Left colon (tissue), 2 donors: ENCODE measurements around the gene NLRP13. TPM values are rescaled to one million over a fixed set of nuclear protein-coding genes. Genes with fewer than 3 reads are reported as not detected.

Experiments
- ATAC-seq: fragments of 200-7000 bp; cut with Tn5 transposase; one replicate; pipeline ENCODE4 v1.9.1; 2020; ENCODE audit warnings: mild to moderate bottlenecking, moderate library complexity
- DNase-seq, 2 donors: peaks; one replicate each; pipeline ENCODE4 v3.0.0-alpha.2; 2020
- intact Hi-C, 2 donors: fragments of 100-400 bp; cut with DNase I in 1 of 2; cut with micrococcal nuclease in 1 of 2; formaldehyde crosslinking; loops; one replicate each; pipeline versions ENCODE4 v1.11.2 to v1.14.0; 2022; cut with DNase I, micrococcal nuclease
- total RNA-seq, 2 donors: library from RNA; stranded (reverse); fragmentation: NEBNext Ultra II Directional; extraction: Animal tissue kit (Norgen Biotek cat#: 25700); gene quantifications; one replicate each; pipeline ENCODE4 v1.2.1, GENCODE V29; 2021
- donor health status: DM: no; HTN: no; CAD: no.
- donor health status: DM: yes; HTN: yes; CAD: no.

The NLRP13 gene
- total RNA-seq, 2 donors from 2014 or later, result not detected

DNA sequence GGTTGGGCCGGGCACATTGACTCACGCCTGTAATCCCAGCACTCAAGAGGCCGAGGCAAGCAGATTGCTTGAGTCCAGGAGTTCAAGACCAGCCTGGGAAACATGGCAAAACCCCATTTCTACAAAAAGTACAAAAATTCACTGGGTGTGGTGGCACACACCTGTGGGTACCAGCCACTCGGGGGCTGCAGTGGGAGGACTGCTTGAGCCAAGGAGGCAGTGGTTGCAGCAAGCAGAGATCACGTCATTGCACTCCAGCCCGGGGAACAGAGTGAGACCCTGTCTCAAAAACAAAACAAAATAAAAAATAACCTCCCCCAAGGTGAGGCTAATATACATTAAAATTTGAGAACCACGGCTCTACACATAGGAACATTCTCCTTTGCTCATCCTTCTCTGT lies 24.9 kb downstream of the NLRP13 start:
- intact Hi-C loops, result no loop called here
- no peak for DNase-seq
- no peak for ATAC-seq

- ATAC-seq (no peak), DNase-seq (no peak)
- intact Hi-C loops, result no loop called here
Measured at GRCh38 chr19:55902080-55902751, 29.9 kb downstream of the NLRP13 start.

GRCh38 chr19:55901369-55902079 lies 30.6 kb downstream of the NLRP13 start:
- no peak for DNase-seq
- intact Hi-C loops, result no loop called here

GRCh38 chr19:55898911-55899310 lies 33.2 kb downstream of the NLRP13 start:
- ATAC-seq (no peak), DNase-seq (no peak)
- intact Hi-C loops, result no loop called here

More at GRCh38 chr19:55901369-55902079, 30.6 kb downstream of the NLRP13 start:
- no peak for ATAC-seq

GRCh38 chr19:55882626-55883025 lies 49.5 kb downstream of the NLRP13 start:
- intact Hi-C loops, result no loop called here
- ATAC-seq (no peak), DNase-seq (no peak)

DNA sequence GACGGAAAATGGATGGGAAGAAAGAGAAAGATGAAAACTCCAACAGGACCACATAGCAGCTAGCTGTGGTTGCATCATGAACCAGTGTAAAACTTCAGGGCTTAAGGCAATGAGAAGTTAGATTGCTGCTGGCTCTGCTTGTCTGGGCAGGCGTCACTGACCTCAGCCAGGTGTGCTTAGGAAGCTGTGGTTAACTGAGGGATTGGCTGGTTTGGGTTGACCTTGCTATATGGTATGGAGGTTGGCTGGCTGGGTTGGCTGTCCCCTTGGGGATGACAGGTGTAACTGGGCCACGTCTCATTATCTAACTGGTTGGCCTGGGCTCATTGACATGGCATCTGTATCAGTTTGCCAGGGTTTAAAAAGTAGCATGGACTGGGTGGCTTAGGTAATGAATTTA lies 54.9 kb downstream of the NLRP13 start:
- DNase-seq (no peak), ATAC-seq (no peak)
- intact Hi-C loops, result no loop called here

GRCh38 chr19:55870736-55871135 lies 61.4 kb downstream of the NLRP13 start:
- DNase-seq (no peak), ATAC-seq (no peak)
- intact Hi-C loops, result no loop called here

DNA sequence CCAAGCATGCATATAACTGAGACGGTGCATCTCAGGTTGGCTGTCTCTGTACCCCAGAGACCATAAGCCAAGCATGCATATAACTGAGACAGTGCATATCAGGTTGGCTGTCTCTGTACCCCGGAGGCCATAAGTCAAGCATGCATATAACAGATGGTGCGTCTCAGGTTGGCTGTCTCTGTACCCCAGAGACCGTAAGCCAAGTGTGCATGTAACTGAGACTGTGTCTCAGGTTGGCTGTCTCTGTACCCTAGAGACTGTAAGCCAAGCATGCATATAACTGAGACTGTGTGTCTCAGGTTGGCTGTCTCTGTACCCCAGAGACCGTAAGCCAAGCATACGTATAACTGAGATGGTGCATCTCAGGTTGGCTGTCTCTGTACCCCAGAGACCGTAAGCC lies 65.0 kb downstream of the NLRP13 start:
- intact Hi-C loops, result no loop called here
- DNase-seq, result no peak
- ATAC-seq, result no peak

GRCh38 chr19:55866521-55866920 lies 65.6 kb downstream of the NLRP13 start:
- no peak for ATAC-seq
- intact Hi-C loops, result no loop called here

GRCh38 chr19:55858969-55859368 lies 73.2 kb downstream of the NLRP13 start:
- DNase-seq (no peak), ATAC-seq (no peak)
- intact Hi-C loops, result no loop called here

More at GRCh38 chr19:55866521-55866920, 65.6 kb downstream of the NLRP13 start:
- DNase-seq, result no peak

- ATAC-seq (no peak), DNase-seq (no peak)
- intact Hi-C loops, result no loop called here
Measured at GRCh38 chr19:55858401-55858800, 73.7 kb downstream of the NLRP13 start.

GRCh38 chr19:55857974-55858373 lies 74.2 kb downstream of the NLRP13 start:
- intact Hi-C loops, result no loop called here
- ATAC-seq (no peak), DNase-seq (no peak)

DNA sequence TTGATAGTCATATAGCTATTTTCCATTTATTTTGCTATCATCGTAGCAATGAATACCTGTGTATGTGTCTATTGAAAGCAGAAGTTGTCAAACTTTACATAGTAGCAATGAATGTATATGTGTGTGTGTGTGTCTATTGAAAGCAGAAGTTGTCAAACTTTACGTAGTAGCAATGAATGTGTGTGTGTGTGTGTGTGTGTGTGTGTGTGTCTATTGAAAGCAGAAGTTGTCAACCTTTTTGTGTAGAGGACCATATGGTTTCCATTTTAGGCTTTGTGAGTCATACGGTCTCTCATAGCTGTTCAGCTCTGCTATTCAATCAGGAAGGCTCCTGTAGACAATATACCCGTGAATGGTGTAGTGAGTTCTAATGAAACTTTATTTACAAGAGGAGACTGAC lies 75.0 kb downstream of the NLRP13 start:
- DNase-seq (no peak), ATAC-seq (no peak)
- intact Hi-C loops, result no loop called here

DNA sequence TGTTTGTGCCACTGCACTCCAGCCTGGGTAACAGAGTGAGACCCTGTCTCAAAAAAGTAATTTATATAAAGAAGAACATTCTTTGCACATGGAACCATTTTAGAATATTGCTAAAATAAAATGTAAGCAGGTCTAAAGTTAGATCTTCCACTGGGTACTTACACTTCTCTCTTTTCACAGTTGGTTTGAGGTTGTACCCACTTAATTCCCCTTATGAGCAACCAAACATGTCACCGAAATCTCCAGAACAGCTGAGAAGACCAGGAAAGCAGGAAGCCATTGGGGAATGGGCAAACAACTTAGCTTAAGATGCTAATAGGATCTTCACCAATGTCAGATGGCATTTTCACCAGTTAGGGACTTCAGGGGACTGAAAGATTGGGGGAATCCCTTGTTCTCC lies 77.0 kb downstream of the NLRP13 start:
- intact Hi-C loops, result no loop called here
- DNase-seq (no peak), ATAC-seq (no peak)

Other genes with a start within 250 kb of the NLRP13 start
- not detected for gene NLRP9, start 193.9 kb downstream of the NLRP13 start, total RNA-seq
- not detected for gene RFPL4A, start 173.2 kb downstream of the NLRP13 start, total RNA-seq
- not detected for gene RFPL4AL1, start 163.2 kb downstream of the NLRP13 start, total RNA-seq
- under 1 TPM; 0.11 to 0.12 TPM for gene NLRP11, start 100.3 kb downstream of the NLRP13 start, total RNA-seq
- gene NLRP4, start 95.8 kb downstream of the NLRP13 start, total RNA-seq, result not detected
- gene NLRP8, start 15.5 kb upstream of the NLRP13 start, total RNA-seq, result not detected
- not detected for gene NLRP5, start 54.4 kb upstream of the NLRP13 start, total RNA-seq
- 10 to 100 TPM; 56.6 to 59.9 TPM for gene ZNF787, start 189.0 kb upstream of the NLRP13 start, total RNA-seq
- 10 to 100 TPM; 24.8 to 29.5 TPM for gene ZNF444, start 209.0 kb upstream of the NLRP13 start, total RNA-seq
- gene GALP, start 243.7 kb upstream of the NLRP13 start, total RNA-seq, result not detected